GM12878 (cell line): ENCODE data around the gene KCTD8.

Experiments used
- CREB1 ChIP-seq: IDR thresholded peaks from 2 replicates; pipeline ENCODE4 v1.6.1; 2012; ENCODE audit warnings: low read depth, mild to moderate bottlenecking, inconsistent platforms
- EZH2 ChIP-seq: IDR thresholded peaks from 2 replicates; pipeline ENCODE4 v1.6.1; 2012; ENCODE audit warnings: low read depth, mild to moderate bottlenecking, control low read depth, inconsistent platforms, low read length, borderline replicate concordance; ENCODE audit not compliant: control insufficient read depth
- POLR2AphosphoS2 ChIP-seq: IDR thresholded peaks from 2 replicates; pipeline ENCODE4 v1.6.1; 2011; ENCODE audit warnings: low read depth, mild to moderate bottlenecking, low read length, improper control_type of control experiment, moderate library complexity
- POLR2AphosphoS5 ChIP-seq: IDR thresholded peaks from 2 replicates; pipeline ENCODE4 v1.6.1; 2011; ENCODE audit warnings: mild to moderate bottlenecking, low read length, inconsistent platforms
- ZBED1 ChIP-seq: IDR thresholded peaks from 2 replicates; pipeline ENCODE4 v1.6.1; 2016; ENCODE audit warnings: borderline replicate concordance
- TF ChIP-seq, protein P1 (sequence below): IDR thresholded peaks from 2 replicates; pipeline ENCODE4 v1.6.1; 2011; ENCODE audit warnings: low read depth, mild to moderate bottlenecking, low read length, moderate library complexity, borderline replicate concordance; ENCODE audit errors: extremely low read depth
- TF ChIP-seq, protein P2 (sequence below): IDR thresholded peaks from 2 replicates; pipeline ENCODE4 v1.6.1; 2012; ENCODE audit warnings: low read length, inconsistent platforms
- TF ChIP-seq, protein P3 (sequence below): IDR thresholded peaks from 2 replicates; pipeline ENCODE4 v1.6.1; 2011; ENCODE audit warnings: low read depth, low read length, improper control_type of control experiment, borderline replicate concordance
- TF ChIP-seq, protein P4 (sequence below), 3 experiments: IDR thresholded peaks in 2 of 3; conservative IDR thresholded peaks in 1 of 3; 2 replicates each; pipeline ENCODE4 v1.5.1; 2011; ENCODE audit warnings: low read depth in 3 of 3, low read length in 3 of 3, mild to moderate bottlenecking in 3 of 3, control low read depth in 2 of 3, moderate library complexity in 2 of 3, inconsistent platforms in 1 of 3, mixed read lengths in 1 of 3; ENCODE audit not compliant: control insufficient read depth in 2 of 3, insufficient read depth in 1 of 3; ENCODE audit errors: extremely low read depth in 1 of 3

DNA sequence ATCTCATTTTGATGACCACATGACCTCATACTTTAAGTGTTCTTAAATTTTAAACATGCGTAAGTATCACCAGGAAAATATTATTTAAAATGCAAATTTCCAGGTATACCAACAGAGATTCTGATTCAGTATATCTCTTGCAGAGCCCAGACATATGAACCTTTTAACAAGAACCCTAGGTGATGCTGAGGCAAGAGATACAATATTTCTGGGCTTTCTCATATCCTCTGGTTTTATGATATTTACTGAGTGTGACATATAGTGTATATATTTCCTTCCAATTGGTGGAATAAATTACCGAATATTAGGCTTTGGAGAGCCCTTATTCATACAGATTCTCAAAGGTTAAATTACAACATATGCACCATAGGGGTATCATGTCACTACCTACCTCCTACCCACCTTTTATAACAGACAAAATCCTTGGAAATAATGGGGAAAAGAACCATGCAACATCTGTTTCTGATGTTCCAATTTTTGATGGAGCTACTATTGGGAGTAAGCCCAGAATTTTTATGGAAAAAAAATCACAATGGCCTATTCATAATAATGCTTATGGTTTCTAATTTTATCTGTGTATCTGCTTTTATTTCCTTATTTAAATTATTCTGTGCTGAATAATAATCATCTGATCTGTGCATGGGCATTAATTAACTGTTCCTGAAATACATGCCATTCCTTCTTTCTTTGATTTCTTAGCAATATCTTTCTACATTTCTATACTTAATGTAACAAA is 27.1 kb downstream of the KCTD8 start:
- TF ChIP-seq POLR2AphosphoS2: no peak
- TF ChIP-seq, protein P1, sequence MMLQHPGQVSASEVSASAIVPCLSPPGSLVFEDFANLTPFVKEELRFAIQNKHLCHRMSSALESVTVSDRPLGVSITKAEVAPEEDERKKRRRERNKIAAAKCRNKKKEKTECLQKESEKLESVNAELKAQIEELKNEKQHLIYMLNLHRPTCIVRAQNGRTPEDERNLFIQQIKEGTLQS: no peak
- no peak for TF ChIP-seq ZBED1
- TF ChIP-seq, protein P2, sequence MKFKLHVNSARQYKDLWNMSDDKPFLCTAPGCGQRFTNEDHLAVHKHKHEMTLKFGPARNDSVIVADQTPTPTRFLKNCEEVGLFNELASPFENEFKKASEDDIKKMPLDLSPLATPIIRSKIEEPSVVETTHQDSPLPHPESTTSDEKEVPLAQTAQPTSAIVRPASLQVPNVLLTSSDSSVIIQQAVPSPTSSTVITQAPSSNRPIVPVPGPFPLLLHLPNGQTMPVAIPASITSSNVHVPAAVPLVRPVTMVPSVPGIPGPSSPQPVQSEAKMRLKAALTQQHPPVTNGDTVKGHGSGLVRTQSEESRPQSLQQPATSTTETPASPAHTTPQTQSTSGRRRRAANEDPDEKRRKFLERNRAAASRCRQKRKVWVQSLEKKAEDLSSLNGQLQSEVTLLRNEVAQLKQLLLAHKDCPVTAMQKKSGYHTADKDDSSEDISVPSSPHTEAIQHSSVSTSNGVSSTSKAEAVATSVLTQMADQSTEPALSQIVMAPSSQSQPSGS: no peak
- TF ChIP-seq EZH2: no peak
- TF ChIP-seq, protein P3, sequence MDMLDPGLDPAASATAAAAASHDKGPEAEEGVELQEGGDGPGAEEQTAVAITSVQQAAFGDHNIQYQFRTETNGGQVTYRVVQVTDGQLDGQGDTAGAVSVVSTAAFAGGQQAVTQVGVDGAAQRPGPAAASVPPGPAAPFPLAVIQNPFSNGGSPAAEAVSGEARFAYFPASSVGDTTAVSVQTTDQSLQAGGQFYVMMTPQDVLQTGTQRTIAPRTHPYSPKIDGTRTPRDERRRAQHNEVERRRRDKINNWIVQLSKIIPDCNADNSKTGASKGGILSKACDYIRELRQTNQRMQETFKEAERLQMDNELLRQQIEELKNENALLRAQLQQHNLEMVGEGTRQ: no peak
- no peak for TF ChIP-seq CREB1
- TF ChIP-seq, protein P4, sequence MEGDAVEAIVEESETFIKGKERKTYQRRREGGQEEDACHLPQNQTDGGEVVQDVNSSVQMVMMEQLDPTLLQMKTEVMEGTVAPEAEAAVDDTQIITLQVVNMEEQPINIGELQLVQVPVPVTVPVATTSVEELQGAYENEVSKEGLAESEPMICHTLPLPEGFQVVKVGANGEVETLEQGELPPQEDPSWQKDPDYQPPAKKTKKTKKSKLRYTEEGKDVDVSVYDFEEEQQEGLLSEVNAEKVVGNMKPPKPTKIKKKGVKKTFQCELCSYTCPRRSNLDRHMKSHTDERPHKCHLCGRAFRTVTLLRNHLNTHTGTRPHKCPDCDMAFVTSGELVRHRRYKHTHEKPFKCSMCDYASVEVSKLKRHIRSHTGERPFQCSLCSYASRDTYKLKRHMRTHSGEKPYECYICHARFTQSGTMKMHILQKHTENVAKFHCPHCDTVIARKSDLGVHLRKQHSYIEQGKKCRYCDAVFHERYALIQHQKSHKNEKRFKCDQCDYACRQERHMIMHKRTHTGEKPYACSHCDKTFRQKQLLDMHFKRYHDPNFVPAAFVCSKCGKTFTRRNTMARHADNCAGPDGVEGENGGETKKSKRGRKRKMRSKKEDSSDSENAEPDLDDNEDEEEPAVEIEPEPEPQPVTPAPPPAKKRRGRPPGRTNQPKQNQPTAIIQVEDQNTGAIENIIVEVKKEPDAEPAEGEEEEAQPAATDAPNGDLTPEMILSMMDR (IDR thresholded peaks at IDR 0.05 in 2 of 3, conservative IDR thresholded peaks at IDR 0.05 in 1 of 3; ENCODE audit: control insufficient read depth in 2 of 3, extremely low read depth in 1 of 3, insufficient read depth in 1 of 3, low read depth in 3 of 3, low read length in 3 of 3): no peak
- no peak for TF ChIP-seq POLR2AphosphoS5
